ENCODE results near the gene ZNF22. TPM values are rescaled to one million over a fixed set of nuclear protein-coding genes. Genes with fewer than 3 reads are reported as not detected.

Gene ZNF22
- total and polyA plus RNA-seq, 9 donors: 19.4 to 38.0 (median 27.4) TPM

DNA sequence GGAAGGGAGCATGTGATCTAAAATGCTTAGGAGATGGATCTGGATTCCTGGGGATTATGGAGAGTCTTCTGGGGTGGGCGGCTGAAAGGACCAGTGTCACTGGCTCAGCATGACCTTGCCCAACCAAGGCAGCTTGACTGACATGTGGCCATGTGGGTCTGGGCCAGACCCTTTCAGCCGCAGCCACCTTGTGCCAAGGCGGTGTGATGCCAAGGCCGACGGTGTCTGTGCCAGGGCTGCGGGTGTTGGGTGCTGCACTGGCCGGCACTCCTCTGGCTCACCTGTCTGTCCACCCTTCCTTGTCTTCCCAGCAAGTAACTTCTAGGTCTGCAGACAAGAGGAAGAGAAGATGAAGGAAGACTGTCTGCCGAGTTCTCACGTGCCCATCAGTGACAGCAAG is 30.9 kb upstream of the ZNF22 start:
- WGBS, 3 donors: 93 to 95% (median 94%) methylated on average over 9 of the region's 9 CpGs
- Histone ChIP-seq H3K4me3 (no peak overlapping the region), H3K36me3 (no peaks in the 10 kb centered on the region), H3K27ac (no peak overlapping the region), H3K4me1 (ENCODE audit: insufficient read depth) (peaks cover 8% of the 10 kb centered on the region), H3K9me3 (no peaks in the 10 kb centered on the region), H3K27me3 (no peaks in the 10 kb centered on the region)
- no peak for TF ChIP-seq CTCF (IDR thresholded peaks at IDR 0.05)
- DNase-seq: peak in 2 of 5 donors; percentile 22 to 31
- intact Hi-C loops (cut with DNase I): no loop called here

DNA sequence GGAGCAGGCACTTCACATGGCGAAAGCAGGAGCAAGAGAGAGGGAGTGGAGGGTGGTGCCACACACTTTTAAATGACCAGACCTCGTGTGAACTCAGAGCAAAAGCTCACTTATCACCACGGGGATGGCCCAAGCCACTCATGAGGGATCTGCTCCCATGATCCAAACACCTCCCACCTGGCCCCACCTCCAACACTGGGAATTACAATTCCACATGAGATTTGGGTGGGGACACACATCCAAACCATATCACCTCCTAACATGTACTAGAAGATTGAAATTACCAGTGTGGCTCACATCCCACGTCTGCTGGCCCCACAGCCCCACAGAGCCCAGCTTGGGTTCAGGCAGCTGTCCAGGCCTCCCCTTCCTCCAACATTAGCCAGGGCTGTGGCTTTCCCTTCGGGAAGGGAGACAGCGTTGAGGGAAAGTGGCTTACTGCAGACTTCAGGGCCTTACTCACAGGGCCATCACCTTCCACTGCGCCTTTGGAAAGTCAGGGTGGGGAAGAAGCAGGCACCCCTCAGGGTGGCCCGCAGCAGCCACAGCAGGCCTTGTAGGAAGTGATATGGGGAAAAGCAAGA is 29.8 kb upstream of the ZNF22 start:
- H3K27ac ChIP-seq: no peak overlapping the region
- H3K9me3 ChIP-seq: no peaks in the 10 kb centered on the region
- no peaks in the 10 kb centered on the region for H3K36me3 ChIP-seq
- H3K4me1 ChIP-seq (ENCODE audit: insufficient read depth): peaks cover 7% of the 10 kb centered on the region
- H3K4me3 ChIP-seq: no peak overlapping the region
- DNase-seq: peak in 1 of 5 donors; percentile 29
- H3K27me3 ChIP-seq: no peaks in the 10 kb centered on the region
- TF ChIP-seq EP300 (IDR thresholded peaks at IDR 0.05) (no peak), CTCF (IDR thresholded peaks at IDR 0.05) (no peak), POLR2A (IDR thresholded peaks at IDR 0.05) (no peak)
- WGBS, 3 donors: 85 to 95% (median 89%) methylated on average over 8 of the region's 8 CpGs
- intact Hi-C loops (cut with DNase I): no loop called here

DNA sequence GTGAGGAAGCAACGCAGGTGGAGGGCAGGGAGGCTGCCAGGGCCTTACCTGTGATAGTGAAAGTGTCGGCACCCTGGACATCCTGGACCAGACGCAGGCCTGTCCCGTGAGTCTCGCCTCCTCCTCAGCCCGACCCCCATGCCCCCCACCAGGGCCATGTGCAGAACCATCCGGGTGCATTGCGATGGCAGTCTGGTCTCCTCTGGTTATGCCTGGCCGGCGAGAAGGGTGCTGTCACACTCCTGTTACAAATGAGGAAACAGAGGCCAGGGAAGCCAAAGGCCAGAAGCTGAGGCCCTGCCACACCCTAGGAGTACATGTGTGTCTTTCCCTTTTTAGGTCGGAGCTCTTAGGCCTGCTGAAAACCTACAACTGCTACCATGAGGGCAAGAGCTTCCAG is 29.3 kb upstream of the ZNF22 start:
- Histone ChIP-seq H3K4me3 (no peak overlapping the region), H3K27me3 (no peaks in the 10 kb centered on the region), H3K4me1 (ENCODE audit: insufficient read depth) (peaks cover 9% of the 10 kb centered on the region), H3K9me3 (no peaks in the 10 kb centered on the region), H3K36me3 (no peaks in the 10 kb centered on the region), H3K27ac (no peak overlapping the region)
- no peak for TF ChIP-seq EP300 (IDR thresholded peaks at IDR 0.05)
- no peak for TF ChIP-seq POLR2A (IDR thresholded peaks at IDR 0.05)
- no peak for TF ChIP-seq CTCF (IDR thresholded peaks at IDR 0.05)
- peak in 2 of 5 donors; percentile 25 to 30 for DNase-seq
- 88 to 93% (median 92%) methylated on average over 10 to 11 of the region's 11 CpGs for WGBS, 3 donors
- intact Hi-C loops (cut with DNase I): no loop called here

GRCh38 chr10:44971935-44972757 is 28.6 kb upstream of the ZNF22 start:
- intact Hi-C loops (cut with DNase I): loop anchor here in 1 of 4 donors (2.0 kb wide), 1 partner anchor 39 kb away; no protein-coding TSS in a partner anchor
- no peak for TF ChIP-seq EP300 (IDR thresholded peaks at IDR 0.05)
- TF ChIP-seq CTCF (IDR thresholded peaks at IDR 0.05): no peak
- no peak for TF ChIP-seq POLR2A (IDR thresholded peaks at IDR 0.05)
- no peaks in the 10 kb centered on the region for H3K36me3 ChIP-seq
- no peak overlapping the region for H3K4me3 ChIP-seq
- H3K27ac ChIP-seq: no peak overlapping the region
- no peaks in the 10 kb centered on the region for H3K27me3 ChIP-seq
- peak in 2 of 5 donors; percentile 19 to 29 for DNase-seq
- WGBS, 3 donors: 92 to 99% (median 97%) methylated on average over 12 of the region's 12 CpGs
- peaks cover 15% of the 10 kb centered on the region for H3K4me1 ChIP-seq (ENCODE audit: insufficient read depth)
- H3K9me3 ChIP-seq: no peaks in the 10 kb centered on the region
